Endothelial cell (in vitro differentiated cells): ENCODE measurements around the gene CELA3A. TPM values are rescaled to one million over a fixed set of nuclear protein-coding genes. Genes with fewer than 3 reads are reported as not detected.

Experiments
- total RNA-seq: library from RNA; stranded (reverse); fragmentation: NEBNext Ultra II Directional; extraction: Animal tissue kit (Norgen Biotek cat#: 25700); gene quantifications from one replicate; pipeline ENCODE4 v1.2.1, GENCODE V29; 2021; ENCODE audit not compliant: unreplicated experiment

CELA3A gene
- total RNA-seq, 1 donor from 2014 or later = not detected

Other genes with a start within 250 kb of the CELA3A start
- gene USP48, start 218.5 kb upstream of the CELA3A start, total RNA-seq = 57.9 TPM
- 1.3 TPM for gene LDLRAD2, start 189.4 kb upstream of the CELA3A start, total RNA-seq
- gene HSPG2, start 64.3 kb upstream of the CELA3A start, total RNA-seq = 1,732 TPM
- not detected for gene CELA3B, start 24.6 kb upstream of the CELA3A start, total RNA-seq
- gene CDC42, start 51.1 kb downstream of the CELA3A start, total RNA-seq = 370 TPM
- 0.77 TPM for gene WNT4, start 141.4 kb downstream of the CELA3A start, total RNA-seq